HCT116 (cell line): ENCODE measurements around the gene ZYX. TPM values are rescaled to one million over a fixed set of nuclear protein-coding genes. Genes with fewer than 3 reads are reported as not detected.

Experiments used
- ATAC-seq: fragments of 200-7000 bp; cut with Tn5 transposase; 2 replicates; pipeline ENCODE4 v1.9.1; 2020; ENCODE audit warnings: mild to moderate bottlenecking, moderate library complexity
- BruUV-seq: library from RNA; stranded (reverse); fragments of 400-500 nt; replicated peaks from 2 replicates; lab custom pipeline; 2021; lab: Mats Ljungman, UMichigan
- CTCF ChIA-PET: fragments of 300-600 bp; sonication (Branson Sonifier 250); formaldehyde crosslinking; loops from one replicate; lab custom pipeline; 2021; ENCODE audit warnings: antibody characterized with exemption; lab: Charles Lee
- POLR2A ChIA-PET: fragments of 300-600, 350-600 bp; sonication (Branson Sonifier 250); formaldehyde crosslinking; loops from one replicate; lab custom pipeline; 2021; ENCODE audit warnings: antibody characterized with exemption; lab: Charles Lee
- RAD21 ChIA-PET, 2 experiments: fragments of 300-600 bp; sonication (Branson Sonifier 250); formaldehyde crosslinking; loops; one replicate each; lab custom pipeline; 2023; ENCODE audit warnings: low total read pairs in 2 of 2; ENCODE audit not compliant: uncharacterized antibody in 2 of 2, unreplicated experiment in 2 of 2, low non-redundant PET in 1 of 2; lab: Charles Lee
- DNase-seq: peaks from one replicate; pipeline ENCODE4 v3.0.0-alpha.2; 2010; ENCODE audit warnings: low read depth, low spot score
- H2AFZ ChIP-seq: fragments of 200-600 bp; shearing (Covaris generic), sonication (generic); 2 replicates; pipeline ENCODE4 v1.6.1; 2017; ENCODE audit warnings: low read depth, mixed run types, mixed read lengths, antibody characterized with exemption, low read length; ENCODE audit not compliant: poor library complexity, severe bottlenecking
- H3K27ac ChIP-seq: 2 replicates; pipeline ENCODE4 v1.5.1; 2012; ENCODE audit warnings: low read depth, low read length
- H3K27me3 ChIP-seq: fragments of 200-600 bp; sonication (generic); 2 replicates; pipeline ENCODE4 v1.6.1; 2016; ENCODE audit warnings: mixed run types, low read length, mixed read lengths; ENCODE audit not compliant: insufficient read depth
- H3K36me3 ChIP-seq, 2 experiments: fragments of 200-500 bp in 1 of 2; fragments of 200-600 bp in 1 of 2; sonication (Bioruptor generic) in 1 of 2; sonication (generic) in 1 of 2; 2 replicates each; pipeline versions ENCODE4 v1.5.1 to v1.6.1; 2014 to 2016; ENCODE audit warnings: low read length in 2 of 2, inconsistent platforms in 1 of 2, mixed read lengths in 1 of 2, mixed run types in 1 of 2; ENCODE audit not compliant: insufficient read depth in 2 of 2, control insufficient read depth in 1 of 2
- H3K4me1 ChIP-seq, 2 experiments: fragments of 200-600 bp in 1 of 2; sonication (generic) in 1 of 2; 2 replicates each; pipeline versions ENCODE4 v1.5.1 to v1.6.1; 2012 to 2017; ENCODE audit warnings: low read length in 2 of 2, inconsistent platforms in 1 of 2, mild to moderate bottlenecking in 1 of 2, mixed read lengths in 1 of 2, mixed run types in 1 of 2, moderate library complexity in 1 of 2; ENCODE audit not compliant: insufficient read depth in 2 of 2, control insufficient read depth in 1 of 2
- H3K4me2 ChIP-seq: fragments of 200-600 bp; sonication (generic); 2 replicates; pipeline ENCODE4 v1.6.1; 2017; ENCODE audit warnings: mixed run types, low read length, mixed read lengths
- H3K4me3 ChIP-seq, 2 experiments: fragments of 200-600 bp in 1 of 2; sonication (generic) in 1 of 2; replicated peaks in 1 of 2; 2 replicates each; pipeline ENCODE4 v1.5.1; 2011 to 2016; ENCODE audit warnings: low read length in 2 of 2, control low read depth in 1 of 2, low read depth in 1 of 2, mild to moderate bottlenecking in 1 of 2, mixed read lengths in 1 of 2, mixed run types in 1 of 2
- H3K79me2 ChIP-seq: fragments of 200-600 bp; sonication (generic); 2 replicates; pipeline ENCODE4 v1.6.1; 2017; ENCODE audit warnings: mild to moderate bottlenecking, mixed run types, low read length, moderate library complexity, mixed read lengths; ENCODE audit not compliant: insufficient read depth
- H3K9ac ChIP-seq: fragments of 200-600 bp; sonication (generic); 2 replicates; pipeline ENCODE4 v1.6.1; 2016; ENCODE audit warnings: low read length, mixed read lengths
- H3K9me2 ChIP-seq: fragments of 200-600 bp; sonication (generic), shearing (Covaris generic); 2 replicates; pipeline ENCODE4 v1.6.1; 2017; ENCODE audit warnings: mixed run types, mild to moderate bottlenecking, moderate library complexity; ENCODE audit not compliant: insufficient read depth
- H3K9me3 ChIP-seq, 2 experiments: fragments of 200-500 bp in 1 of 2; fragments of 200-600 bp in 1 of 2; sonication (Bioruptor generic) in 1 of 2; sonication (generic) in 1 of 2; 2 replicates each; pipeline ENCODE4 v1.6.1; 2014 to 2017; ENCODE audit warnings: low read length in 2 of 2, mixed read lengths in 2 of 2, inconsistent platforms in 1 of 2, low read depth in 1 of 2, mild to moderate bottlenecking in 1 of 2, mixed run types in 1 of 2, moderate library complexity in 1 of 2; ENCODE audit not compliant: control insufficient read depth in 1 of 2, insufficient read depth in 1 of 2
- H4K20me1 ChIP-seq: fragments of 200-600 bp; sonication (generic), shearing (Covaris generic); 2 replicates; pipeline ENCODE4 v1.6.1; 2017; ENCODE audit warnings: mixed run types, mild to moderate bottlenecking, moderate library complexity; ENCODE audit not compliant: insufficient read depth
- CBX3 ChIP-seq: IDR thresholded peaks from 2 replicates; pipeline ENCODE4 v1.6.1; 2012; ENCODE audit warnings: low read depth
- EGR1 ChIP-seq: IDR thresholded peaks from 2 replicates; pipeline ENCODE4 v1.6.1; 2012; ENCODE audit warnings: low read depth
- ELF1 ChIP-seq: IDR thresholded peaks from 2 replicates; pipeline ENCODE4 v1.6.1; 2012; ENCODE audit warnings: low read depth, borderline replicate concordance
- EZH2 ChIP-seq: fragments of 200-600 bp; sonication (generic); IDR thresholded peaks from 2 replicates; pipeline ENCODE4 v1.6.1; 2017; ENCODE audit warnings: antibody characterized with exemption, mixed run types
- EZH2phosphoT487 ChIP-seq: fragments of 200-600 bp; IDR thresholded peaks from 2 replicates; pipeline ENCODE4 v1.6.1; 2018; ENCODE audit warnings: antibody characterized with exemption, borderline replicate concordance
- FOSL1 ChIP-seq: IDR thresholded peaks from 2 replicates; pipeline ENCODE4 v1.6.1; 2012; ENCODE audit warnings: low read depth
- JUND ChIP-seq: IDR thresholded peaks from 2 replicates; pipeline ENCODE4 v1.6.1; 2012
- POLR2AphosphoS5 ChIP-seq: IDR thresholded peaks from 2 replicates; pipeline ENCODE4 v1.6.1; 2011; ENCODE audit warnings: mild to moderate bottlenecking, low read depth, low read length, moderate library complexity
- RAD21 ChIP-seq: IDR thresholded peaks from 2 replicates; pipeline ENCODE4 v1.6.1; 2012; ENCODE audit warnings: low read depth, mild to moderate bottlenecking
- REST ChIP-seq: IDR thresholded peaks from 2 replicates; pipeline ENCODE4 v1.6.1; 2012; ENCODE audit warnings: low read depth
- SIN3A ChIP-seq: IDR thresholded peaks from 2 replicates; pipeline ENCODE4 v1.6.1; 2012; ENCODE audit warnings: low read depth
- SP1 ChIP-seq: IDR thresholded peaks from 2 replicates; pipeline ENCODE4 v1.6.1; 2012; ENCODE audit warnings: low read depth
- TCF7L2 ChIP-seq: IDR thresholded peaks from 2 replicates; pipeline ENCODE4 v1.7.0; 2011; ENCODE audit warnings: borderline replicate concordance, inconsistent platforms; ENCODE audit not compliant: insufficient read depth, insufficient read length; ENCODE audit errors: extremely low read depth
- YY1 ChIP-seq: IDR thresholded peaks from 2 replicates; pipeline ENCODE4 v1.6.1; 2011; ENCODE audit warnings: low read length, low read depth, moderate library complexity, mild to moderate bottlenecking; ENCODE audit not compliant: insufficient replicate concordance; ENCODE audit errors: extremely low read depth
- ZBTB33 ChIP-seq: IDR thresholded peaks from 2 replicates; pipeline ENCODE4 v1.6.1; 2011; ENCODE audit warnings: mild to moderate bottlenecking, low read length, moderate library complexity; ENCODE audit not compliant: insufficient replicate concordance; ENCODE audit errors: extremely low read depth
- ZFX ChIP-seq: fragments of 450-650 bp; IDR thresholded peaks from 2 replicates; pipeline ENCODE4 v1.6.1; 2017
- ZNF274 ChIP-seq: fragments of 200-500 bp; sonication (Bioruptor generic); IDR thresholded peaks from 2 replicates; pipeline ENCODE4 v1.6.1; 2014; ENCODE audit warnings: mild to moderate bottlenecking, low read depth, low read length, inconsistent platforms
- intact Hi-C: fragments of 100-400 bp; cut with micrococcal nuclease; formaldehyde crosslinking; loops from 2 replicates; pipeline ENCODE4 v1.10.0; 2022
- total RNA-seq: library from RNA; stranded (reverse); gene quantifications from one replicate; pipeline ENCODE4 v1.2.1, GENCODE V29; 2021; ENCODE audit not compliant: unreplicated experiment
- TF ChIP-seq, protein P1 (sequence below): IDR thresholded peaks from 2 replicates; pipeline ENCODE4 v1.6.1; 2012
- TF ChIP-seq, protein P2 (sequence below), 3 experiments: fragments of 200-600 bp in 1 of 3; sonication (generic) in 1 of 3; IDR thresholded peaks in 2 of 3; conservative IDR thresholded peaks in 1 of 3; 2 replicates each; pipeline ENCODE4 v1.5.1; 2012 to 2017; ENCODE audit warnings: low read depth in 2 of 3, low read length in 2 of 3, antibody characterized with exemption in 1 of 3, borderline replicate concordance in 1 of 3, control low read depth in 1 of 3, mild to moderate bottlenecking in 1 of 3, mixed read lengths in 1 of 3, mixed run types in 1 of 3, moderate library complexity in 1 of 3; ENCODE audit not compliant: insufficient read depth in 1 of 3

ZYX gene
- total RNA-seq, 1 experiment from 2014 or later = 144 TPM

DNA sequence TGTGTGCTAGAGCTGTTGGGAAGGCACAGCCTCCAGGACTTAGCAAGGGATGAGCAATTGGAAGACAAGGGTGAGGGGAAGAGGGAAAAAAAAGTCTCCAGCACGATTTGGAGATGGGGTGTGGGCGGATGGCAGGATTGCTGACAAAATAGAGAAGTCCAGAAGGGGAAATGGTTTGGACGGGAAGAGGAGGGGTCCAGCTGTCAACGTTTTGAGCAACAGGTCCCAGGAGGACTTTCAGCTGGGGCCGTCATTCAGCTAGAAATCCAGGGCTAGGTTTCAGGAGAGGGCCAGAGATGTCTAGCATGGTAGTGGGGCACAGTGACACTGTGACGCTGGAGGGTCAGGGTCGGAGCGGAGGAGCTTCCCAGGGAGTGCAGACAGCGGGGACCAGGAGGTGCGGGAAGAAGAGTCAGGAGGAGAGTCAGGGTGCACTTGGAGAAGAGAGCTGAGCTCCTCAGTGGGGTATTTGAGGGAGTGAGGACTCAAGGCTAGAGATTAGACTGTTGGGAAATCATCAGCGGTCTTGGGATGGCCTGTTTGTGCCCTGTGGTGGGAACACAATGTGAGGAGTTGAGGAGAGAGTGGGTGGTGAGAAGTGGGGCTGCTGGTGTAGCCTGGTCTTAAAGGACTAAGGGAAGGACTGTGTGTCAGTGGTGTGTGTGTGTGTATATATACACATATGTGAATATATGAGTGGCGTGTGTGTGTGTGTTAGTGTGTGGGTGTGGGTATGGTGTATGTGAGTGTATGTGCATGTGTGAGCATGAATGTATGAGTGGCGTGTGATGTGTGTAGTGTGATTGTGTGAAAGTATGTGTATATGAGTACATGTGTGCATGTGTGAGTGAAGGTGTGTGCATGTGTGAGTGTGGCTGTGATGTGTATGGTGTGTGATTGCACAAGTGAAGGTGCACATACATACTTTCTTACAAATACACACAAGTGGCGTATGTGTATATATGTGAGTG is 3.8 kb downstream of the ZYX start:
- no TSS peak for BruUV-seq
- Histone ChIP-seq H3K9me3 (no peaks in the 10 kb centered on the region), H3K36me3 (peaks cover 9 to 33% of the 10 kb centered on the region in 2 experiments; a peak in 3 of 4 replicates), H3K4me1 (peaks cover 2 to 13% of the 10 kb centered on the region in 2 experiments), H3K9ac (no peak overlapping the region), H3K27me3 (no peaks in the 10 kb centered on the region), H4K20me1 (no peaks in the 10 kb centered on the region), H3K4me3 (no peak overlapping the region), H2AFZ (no peak overlapping the region), H3K27ac (no peak overlapping the region), H3K9me2 (no peaks in the 10 kb centered on the region), H3K79me2 (peaks cover 72% of the 10 kb centered on the region), H3K4me2 (no peak overlapping the region)
- ATAC-seq (no peak), DNase-seq (no peak)
- POLR2A ChIA-PET = no interaction called here
- CTCF ChIA-PET = no interaction called here
- RAD21 ChIA-PET = no interaction called here
- intact Hi-C loops = no loop called here
- TF ChIP-seq EGR1 (no peak), FOSL1 (no peak), POLR2AphosphoS5 (no peak), EZH2 (no peak), YY1 (no peak), REST (no peak), TCF7L2 (no peak), ELF1 (no peak), CBX3 (no peak), ZNF274 (no peak), SP1 (no peak), ZFX (no peak), SIN3A (no peak), EZH2phosphoT487 (no peak), JUND (no peak), ZBTB33 (no peak), RAD21 (no peak)
- TF ChIP-seq, protein P1, sequence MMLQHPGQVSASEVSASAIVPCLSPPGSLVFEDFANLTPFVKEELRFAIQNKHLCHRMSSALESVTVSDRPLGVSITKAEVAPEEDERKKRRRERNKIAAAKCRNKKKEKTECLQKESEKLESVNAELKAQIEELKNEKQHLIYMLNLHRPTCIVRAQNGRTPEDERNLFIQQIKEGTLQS = no peak
- TF ChIP-seq, protein P2, sequence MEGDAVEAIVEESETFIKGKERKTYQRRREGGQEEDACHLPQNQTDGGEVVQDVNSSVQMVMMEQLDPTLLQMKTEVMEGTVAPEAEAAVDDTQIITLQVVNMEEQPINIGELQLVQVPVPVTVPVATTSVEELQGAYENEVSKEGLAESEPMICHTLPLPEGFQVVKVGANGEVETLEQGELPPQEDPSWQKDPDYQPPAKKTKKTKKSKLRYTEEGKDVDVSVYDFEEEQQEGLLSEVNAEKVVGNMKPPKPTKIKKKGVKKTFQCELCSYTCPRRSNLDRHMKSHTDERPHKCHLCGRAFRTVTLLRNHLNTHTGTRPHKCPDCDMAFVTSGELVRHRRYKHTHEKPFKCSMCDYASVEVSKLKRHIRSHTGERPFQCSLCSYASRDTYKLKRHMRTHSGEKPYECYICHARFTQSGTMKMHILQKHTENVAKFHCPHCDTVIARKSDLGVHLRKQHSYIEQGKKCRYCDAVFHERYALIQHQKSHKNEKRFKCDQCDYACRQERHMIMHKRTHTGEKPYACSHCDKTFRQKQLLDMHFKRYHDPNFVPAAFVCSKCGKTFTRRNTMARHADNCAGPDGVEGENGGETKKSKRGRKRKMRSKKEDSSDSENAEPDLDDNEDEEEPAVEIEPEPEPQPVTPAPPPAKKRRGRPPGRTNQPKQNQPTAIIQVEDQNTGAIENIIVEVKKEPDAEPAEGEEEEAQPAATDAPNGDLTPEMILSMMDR (IDR thresholded peaks at IDR 0.05 in 2 of 3, conservative IDR thresholded peaks at IDR 0.05 in 1 of 3; ENCODE audit: borderline replicate concordance in 1 of 3, insufficient read depth in 1 of 3, low read depth in 2 of 3, low read length in 2 of 3) = no peak
